Endothelial cell of umbilical vein (primary cell): ENCODE measurements around the gene CDH7. TPM values are rescaled to one million over a fixed set of nuclear protein-coding genes. Genes with fewer than 3 reads are reported as not detected.

Source experiments
- BruUV-seq: library from RNA; stranded (reverse); fragments of 400-500 nt; replicated peaks from 2 replicates; lab custom pipeline; 2021; lab: Mats Ljungman, UMichigan
- CTCF ChIA-PET: fragments of 300-600, 350-600 bp; sonication (Branson Sonifier 250); formaldehyde crosslinking; loops from one replicate; lab custom pipeline; 2021; ENCODE audit warnings: antibody characterized with exemption, inconsistent platforms; lab: Charles Lee
- POLR2A ChIA-PET: fragments of 300-600, 350-600 bp; sonication (Branson Sonifier 250); formaldehyde crosslinking; loops from one replicate; lab custom pipeline; 2021; ENCODE audit warnings: antibody characterized with exemption, inconsistent platforms; lab: Charles Lee
- DNase-seq: peaks from one replicate; pipeline ENCODE4 v3.0.0-alpha.2; 2011; ENCODE audit warnings: low read depth, low spot score
- FAIRE-seq: peaks from 2 replicates; lab custom pipeline; 2011; peaks lifted over from hg19 to GRCh38; lab: Jason Lieb, UNC
- H2AFZ ChIP-seq: 2 replicates; pipeline ENCODE4 v1.6.0; 2012; ENCODE audit warnings: low read depth, low read length, control low read depth, inconsistent platforms
- H3K27ac ChIP-seq: 2 replicates; pipeline ENCODE4 v1.5.1; 2011; ENCODE audit warnings: low read depth, mild to moderate bottlenecking, control low read depth, low read length, moderate library complexity; ENCODE audit not compliant: insufficient read depth
- H3K27me3 ChIP-seq, 2 experiments: 2 replicates each; pipeline versions ENCODE4 v1.6.0 to v1.6.1; 2011; ENCODE audit warnings: low read length in 2 of 2, mixed read lengths in 1 of 2; ENCODE audit not compliant: control insufficient read depth in 2 of 2, insufficient read depth in 2 of 2
- H3K36me3 ChIP-seq, 2 experiments: 2 replicates in 1 of 2; 3 replicates in 1 of 2; pipeline ENCODE4 v1.5.1; 2011; ENCODE audit warnings: low read length in 2 of 2, mild to moderate bottlenecking in 1 of 2, moderate library complexity in 1 of 2; ENCODE audit not compliant: control insufficient read depth in 2 of 2, insufficient read depth in 2 of 2; ENCODE audit errors: extremely low read depth in 1 of 2
- H3K4me1 ChIP-seq: 3 replicates; pipeline ENCODE4 v1.5.1; 2011; ENCODE audit warnings: mild to moderate bottlenecking, low read length; ENCODE audit not compliant: control insufficient read depth, insufficient read depth; ENCODE audit errors: extremely low read depth
- H3K4me2 ChIP-seq: 2 replicates; pipeline ENCODE4 v1.6.1; 2011; ENCODE audit warnings: low read length, control low read depth, mixed read lengths; ENCODE audit not compliant: insufficient read depth
- H3K4me3 ChIP-seq, 3 experiments: fragments of 200-600 bp in 1 of 3; sonication (generic), shearing (Covaris generic) in 1 of 3; replicated peaks in 1 of 3; 2 replicates each; pipeline ENCODE4 v1.5.1; 2011 to 2016; ENCODE audit warnings: control low read depth in 3 of 3, low read length in 3 of 3, mild to moderate bottlenecking in 2 of 3, inconsistent platforms in 1 of 3, low read depth in 1 of 3, moderate library complexity in 1 of 3; ENCODE audit not compliant: insufficient read depth in 1 of 3
- H3K79me2 ChIP-seq: 2 replicates; pipeline ENCODE4 v1.6.0; 2012; ENCODE audit warnings: low read length, inconsistent platforms; ENCODE audit not compliant: control insufficient read depth, insufficient read depth
- H3K9ac ChIP-seq: replicated peaks from 2 replicates; pipeline ENCODE3; 2011; ENCODE audit warnings: low read length, control low read depth; ENCODE audit not compliant: insufficient read depth; ENCODE audit errors: extremely low read depth
- H3K9me1 ChIP-seq: replicated peaks from 3 replicates; pipeline ENCODE4 v1.6.0; 2011; ENCODE audit warnings: mild to moderate bottlenecking, low read length; ENCODE audit not compliant: control insufficient read depth, insufficient read depth; ENCODE audit errors: extremely low read depth
- H3K9me3 ChIP-seq: replicated peaks from 2 replicates; pipeline ENCODE4 v1.5.1; 2012; ENCODE audit warnings: low read length, inconsistent platforms; ENCODE audit not compliant: control insufficient read depth, insufficient read depth
- H4K20me1 ChIP-seq: replicated peaks from 2 replicates; pipeline ENCODE3; 2011; ENCODE audit warnings: mild to moderate bottlenecking, low read length; ENCODE audit not compliant: control insufficient read depth, insufficient read depth; ENCODE audit errors: extremely low read depth
- CTCF ChIP-seq, 2 donors: IDR thresholded peaks; 1 replicate in 1 of 2; 2 replicates in 1 of 2; pipeline ENCODE4 v1.5.1; 2011; ENCODE audit warnings: low read length in 2 of 2, mild to moderate bottlenecking in 2 of 2, moderate library complexity in 2 of 2, control low read depth in 1 of 2, inconsistent platforms in 1 of 2, low read depth in 1 of 2; ENCODE audit not compliant: insufficient read depth in 1 of 2; ENCODE audit errors: extremely low read depth in 1 of 2
- EZH2 ChIP-seq: IDR thresholded peaks from 2 replicates; pipeline ENCODE4 v1.6.1; 2012; ENCODE audit warnings: borderline replicate concordance, low read depth, mild to moderate bottlenecking, moderate library complexity, low read length, inconsistent platforms; ENCODE audit not compliant: severe bottlenecking
- FOS ChIP-seq: IDR thresholded peaks from 2 replicates; pipeline ENCODE4 v1.6.1; 2011; ENCODE audit warnings: mild to moderate bottlenecking, low read length, moderate library complexity, borderline replicate concordance; ENCODE audit not compliant: insufficient read depth
- GATA2 ChIP-seq: IDR thresholded peaks from 2 replicates; pipeline ENCODE4 v1.7.0; 2011; ENCODE audit warnings: low read depth, mild to moderate bottlenecking, moderate library complexity, mixed read lengths, low read length; ENCODE audit not compliant: insufficient read length, insufficient read depth
- JUN ChIP-seq: IDR thresholded peaks from 2 replicates; pipeline ENCODE4 v1.6.1; 2011; ENCODE audit warnings: borderline replicate concordance, low read depth; ENCODE audit not compliant: insufficient read length, insufficient read depth
- MAX ChIP-seq: IDR thresholded peaks from 2 replicates; pipeline ENCODE4 v1.6.1; 2011; ENCODE audit not compliant: insufficient read depth, insufficient read length
- MYC ChIP-seq: IDR thresholded peaks from one replicate; pipeline ENCODE4 v1.6.1; 2011; ENCODE audit warnings: mild to moderate bottlenecking, low read depth, low read length
- POLR2A ChIP-seq: IDR thresholded peaks from 2 replicates; pipeline ENCODE4 v1.6.1; 2012; ENCODE audit warnings: low read depth, mild to moderate bottlenecking, control low read depth, low read length
- POLR2AphosphoS5 ChIP-seq: IDR thresholded peaks from 2 replicates; pipeline ENCODE4 v1.6.1; 2012; ENCODE audit warnings: low read depth, mild to moderate bottlenecking, control low read depth, low read length, moderate library complexity; ENCODE audit not compliant: insufficient read depth
- dilution Hi-C: fragments of 300-500 bp; cut with MboI; formaldehyde crosslinking; loops from one replicate; pipeline ENCODE4 v1.15.0; 2019; ENCODE audit warnings: low sequenced_read_pairs; ENCODE audit not compliant: extremely low pct_ligation_motif_present
- intact Hi-C: fragments of 100-400 bp; cut with micrococcal nuclease; formaldehyde crosslinking; loops from one replicate; pipeline ENCODE4 v1.10.0; 2022
- polyA plus RNA-seq, 4 experiments: library from polyadenylated mRNA; depleted of rRNA in 3 of 4; stranded (reverse) in 3 of 4; unstranded in 1 of 4; fragments of >200 nt; gene quantifications; 2 replicates each; pipeline versions ENCODE4 v1.2.1 to v1.2.3, GENCODE V29; 2011 to 2012; ENCODE audit warnings: missing spikeins in 1 of 4
- total RNA-seq: library from RNA; stranded (reverse); gene quantifications from 2 replicates; pipeline ENCODE4 v1.2.3, GENCODE V29; 2021

The CDH7 gene
- total and polyA plus RNA-seq, 2 donors (not counting 3 experiments of a cell fraction or from before 2014, with no cell fraction given) = not detected

- intact Hi-C loops (no loop called here), dilution Hi-C loops (no loop called here)
- no peaks in the 10 kb centered on the region for H3K79me2 ChIP-seq
- H2AFZ ChIP-seq = no peak overlapping the region
- no peaks in the 10 kb centered on the region for H3K27me3 ChIP-seq
- H3K4me1 ChIP-seq = no peaks in the 10 kb centered on the region
- CTCF ChIA-PET = no interaction called here
- H3K9me1 ChIP-seq = no peaks in the 10 kb centered on the region
- no peaks in the 10 kb centered on the region for H4K20me1 ChIP-seq
- no peak overlapping the region for H3K4me2 ChIP-seq
- no TSS peak for BruUV-seq
- no peaks in the 10 kb centered on the region for H3K9me3 ChIP-seq
- no peak overlapping the region for H3K27ac ChIP-seq
- FAIRE-seq (no peak), DNase-seq (no peak)
- H3K4me3 ChIP-seq = no peak overlapping the region
- no peaks in the 10 kb centered on the region for H3K36me3 ChIP-seq
- H3K9ac ChIP-seq = no peak overlapping the region
- POLR2A ChIA-PET = no interaction called here
- TF ChIP-seq FOS = no peak
Observed at GRCh38 chr18:65835881-65836280, 85.1 kb downstream of the CDH7 start.

GRCh38 chr18:65846107-65846506 is 95.3 kb downstream of the CDH7 start:
- BruUV-seq = no TSS peak
- H3K36me3 ChIP-seq = no peaks in the 10 kb centered on the region
- no peaks in the 10 kb centered on the region for H3K9me3 ChIP-seq
- no peaks in the 10 kb centered on the region for H3K79me2 ChIP-seq
- H3K4me1 ChIP-seq = no peaks in the 10 kb centered on the region
- no peak overlapping the region for H3K27ac ChIP-seq
- intact Hi-C loops (no loop called here), dilution Hi-C loops (no loop called here)
- H3K9ac ChIP-seq = no peak overlapping the region
- no peak overlapping the region for H2AFZ ChIP-seq
- no peaks in the 10 kb centered on the region for H3K9me1 ChIP-seq
- FAIRE-seq (no peak), DNase-seq (no peak)
- ChIA-PET CTCF (no interaction called here), POLR2A (no interaction called here)
- no peak overlapping the region for H3K4me2 ChIP-seq
- TF ChIP-seq POLR2AphosphoS5 = no peak
- TF ChIP-seq GATA2 = no peak
- TF ChIP-seq CTCF (IDR thresholded peaks at IDR 0.05; ENCODE audit: extremely low read depth in 1 of 2, insufficient read depth in 1 of 2, low read depth in 1 of 2, low read length in 2 of 2) = no peak
- no peak for TF ChIP-seq MYC
- no peak for TF ChIP-seq JUN
- TF ChIP-seq EZH2 = no peak
- no peak for TF ChIP-seq POLR2A
- TF ChIP-seq FOS = no peak
- no peak for TF ChIP-seq MAX
- no peaks in the 10 kb centered on the region for H3K27me3 ChIP-seq
- H4K20me1 ChIP-seq = no peaks in the 10 kb centered on the region
- no peak overlapping the region for H3K4me3 ChIP-seq
